SK-N-DZ (cell line): ENCODE measurements around the gene ZDHHC14.
A peak's percentile ranks its signal among the peaks of the same experiment; 100 is the strongest.
"Not testable (repeated sequence)": the region's sequence is repeated elsewhere in the genome, so short reads cannot be mapped to it uniquely, and the experiment has no call there.

Source experiments
- DNase-seq: peaks from one replicate; pipeline ENCODE4 v3.0.0-alpha.2; 2015; ENCODE audit warnings: low spot score

ZDHHC14 gene

GRCh38 chr6:157406661-157407060 lies 25.7 kb downstream of the ZDHHC14 start:
- no peak for DNase-seq

- DNase-seq = no peak
These were observed 26.7 kb downstream of the ZDHHC14 start for GRCh38 chr6:157407646-157408045.

- DNase-seq = not testable (repeated sequence)
These were observed 27.4 kb downstream of the ZDHHC14 start for GRCh38 chr6:157408427-157408826.

GRCh38 chr6:157410045-157410444 lies 29.1 kb downstream of the ZDHHC14 start:
- no peak for DNase-seq

GRCh38 chr6:157411368-157411767 lies 30.4 kb downstream of the ZDHHC14 start:
- DNase-seq = no peak

GRCh38 chr6:157412791-157413190 lies 31.8 kb downstream of the ZDHHC14 start:
- DNase-seq = no peak

GRCh38 chr6:157420497-157420896 lies 39.5 kb downstream of the ZDHHC14 start:
- DNase-seq = no peak

- no peak for DNase-seq
These were observed 43.6 kb downstream of the ZDHHC14 start for GRCh38 chr6:157424491-157425020.

- DNase-seq = no peak
These were observed 47.0 kb downstream of the ZDHHC14 start for GRCh38 chr6:157427969-157428368.

- DNase-seq = no peak
These were observed 47.6 kb downstream of the ZDHHC14 start for GRCh38 chr6:157428427-157429202.

- no peak for DNase-seq
These were observed 48.3 kb downstream of the ZDHHC14 start for GRCh38 chr6:157429248-157429647.

GRCh38 chr6:157430834-157431233 lies 49.8 kb downstream of the ZDHHC14 start:
- peak; percentile 21 for DNase-seq

GRCh38 chr6:157432231-157432891 lies 51.4 kb downstream of the ZDHHC14 start:
- peak; percentile 11 for DNase-seq

GRCh38 chr6:157432892-157433265 lies 51.9 kb downstream of the ZDHHC14 start:
- DNase-seq = no peak

- no peak for DNase-seq
These were observed 52.7 kb downstream of the ZDHHC14 start for GRCh38 chr6:157433678-157434081.

GRCh38 chr6:157434349-157435033 lies 53.5 kb downstream of the ZDHHC14 start:
- no peak for DNase-seq

- DNase-seq = no peak
These were observed 55.4 kb downstream of the ZDHHC14 start for GRCh38 chr6:157436219-157436943.

- DNase-seq = no peak
These were observed 56.0 kb downstream of the ZDHHC14 start for GRCh38 chr6:157436944-157437336.

- DNase-seq = no peak
These were observed 57.7 kb downstream of the ZDHHC14 start for GRCh38 chr6:157438611-157439111.

- DNase-seq = no peak
These were observed 59.2 kb downstream of the ZDHHC14 start for GRCh38 chr6:157440171-157440570.

- DNase-seq = no peak
These were observed 61.3 kb downstream of the ZDHHC14 start for GRCh38 chr6:157442291-157442690.
